GM12878 (cell line): ENCODE data around the gene TUFM. TPM values are rescaled to one million over a fixed set of nuclear protein-coding genes. Genes with fewer than 3 reads are reported as not detected.

ENCODE experiments used
- ATAC-seq: fragments of 200-7000 bp; cut with Tn5 transposase; 3 replicates; pipeline ENCODE4 v1.9.1; 2020; ENCODE audit warnings: mild to moderate bottlenecking, moderate library complexity
- BruUV-seq: library from RNA; stranded (reverse); fragments of 400-500 nt; replicated peaks from 2 replicates; lab custom pipeline; 2021; lab: Mats Ljungman, UMichigan
- CTCF ChIA-PET: fragments of 300-600 bp; sonication (Branson Sonifier 250); formaldehyde crosslinking; extraction: SDS; loops from one replicate; lab custom pipeline; 2021; ENCODE audit warnings: inconsistent platforms; lab: Yijun Ruan, JAX
- POLR2A ChIA-PET: fragments of 350-600 bp; formaldehyde crosslinking; extraction: SDS; loops from one replicate; lab custom pipeline; 2021; ENCODE audit warnings: inconsistent platforms; lab: Charles Lee
- RAD21 ChIA-PET: fragments of 300-600 bp; sonication (Branson Sonifier 250); formaldehyde crosslinking; loops from one replicate; lab custom pipeline; 2023; ENCODE audit warnings: antibody characterized with exemption; ENCODE audit not compliant: unreplicated experiment; lab: Charles Lee
- SMC1A ChIA-PET: fragments of 300-600 bp; sonication (Branson Sonifier 250); formaldehyde crosslinking; loops from one replicate; lab custom pipeline; 2023; ENCODE audit not compliant: unreplicated experiment, uncharacterized antibody; lab: Charles Lee
- DNase-seq: peaks from one replicate; pipeline ENCODE4 v3.0.0-alpha.2; 2011; ENCODE audit warnings: low read depth, low spot score
- FAIRE-seq: peaks from 3 replicates; lab custom pipeline; 2011; peaks lifted over from hg19 to GRCh38; lab: Jason Lieb, UNC
- H2AFZ ChIP-seq: 2 replicates; pipeline ENCODE4 v1.6.0; 2011; ENCODE audit warnings: low read depth, low read length, control low read depth; ENCODE audit not compliant: control insufficient read depth
- H3K27ac ChIP-seq: 2 replicates; pipeline ENCODE4 v1.5.1; 2011; ENCODE audit warnings: control low read depth; ENCODE audit not compliant: control insufficient read depth, insufficient read depth
- H3K27me3 ChIP-seq, 2 experiments: replicated peaks in 1 of 2; 2 replicates each; pipeline versions ENCODE4 v1.6.0 to v1.6.1; 2011; ENCODE audit warnings: low read length in 1 of 2; ENCODE audit not compliant: control insufficient read depth in 2 of 2, insufficient read depth in 2 of 2
- H3K36me3 ChIP-seq, 2 experiments: 2 replicates each; pipeline ENCODE4 v1.5.1; 2011; ENCODE audit warnings: low read length in 1 of 2; ENCODE audit not compliant: control insufficient read depth in 2 of 2, insufficient read depth in 2 of 2
- H3K4me1 ChIP-seq: 2 replicates; pipeline ENCODE4 v1.6.1; 2011; ENCODE audit warnings: mild to moderate bottlenecking, low read length, moderate library complexity, mixed read lengths; ENCODE audit not compliant: control insufficient read depth, insufficient read depth
- H3K4me2 ChIP-seq: 2 replicates; pipeline ENCODE4 v1.6.0; 2011; ENCODE audit warnings: control low read depth; ENCODE audit not compliant: control insufficient read depth, insufficient read depth
- H3K4me3 ChIP-seq: fragments of 200-600 bp; sonication (generic); 2 replicates; pipeline ENCODE4 v1.5.1; 2016
- H3K79me2 ChIP-seq: 2 replicates; pipeline ENCODE4 v1.6.0; 2011; ENCODE audit warnings: low read length; ENCODE audit not compliant: control insufficient read depth, insufficient read depth
- H3K9ac ChIP-seq: 2 replicates; pipeline ENCODE4 v1.8.0; 2011; ENCODE audit warnings: low read length, control low read depth, mixed read lengths; ENCODE audit not compliant: control insufficient read depth, insufficient read depth
- H3K9me3 ChIP-seq: replicated peaks from 3 replicates; pipeline ENCODE4 v1.5.1; 2011; ENCODE audit warnings: mild to moderate bottlenecking, low read length; ENCODE audit not compliant: control insufficient read depth, insufficient read depth
- H4K20me1 ChIP-seq: 2 replicates; pipeline ENCODE4 v1.6.0; 2011; ENCODE audit not compliant: control insufficient read depth, insufficient read depth
- GATAD2B ChIP-seq: fragments of 450-650 bp; conservative IDR thresholded peaks from 2 replicates; pipeline ENCODE4 v1.6.1; 2017; ENCODE audit warnings: low read depth, mild to moderate bottlenecking, moderate library complexity
- POLR2A ChIP-seq: IDR thresholded peaks from 2 replicates; pipeline ENCODE4 v1.6.1; 2011; ENCODE audit warnings: low read depth, mild to moderate bottlenecking, low read length
- WGBS: methylation state at CpG from one replicate; pipeline ENCODE4 v1.1.6; 2016; ENCODE audit warnings: low lambda C conversion rate; ENCODE audit not compliant: insufficient replicate concordance, insufficient coverage; ENCODE audit errors: missing lambda C conversion rate; 5-methylcytosine and 5-hydroxymethylcytosine counted together
- in situ Hi-C: fragments of 300-500 bp; cut with MboI; formaldehyde crosslinking; loops from 9 replicates; pipeline ENCODE4 v1.14.3; 2018; ENCODE audit warnings: mixed read lengths
- intact Hi-C: fragments of 100-400 bp; cut with micrococcal nuclease; formaldehyde crosslinking; loops from one replicate; pipeline ENCODE4 v1.14.2; 2022; ENCODE audit not compliant: unreplicated experiment
- polyA plus RNA-seq, 11 experiments: library from polyadenylated mRNA; depleted of rRNA in 4 of 11; unstranded in 6 of 11; stranded (reverse) in 5 of 11; fragments of >200 nt; fragmentation: Nextera tagmentation in 4 of 11; fragmentation: Illumina TruSeq in 1 of 11; extraction: Ambion mirVana in 4 of 11; extraction: Trizol in 1 of 11; gene quantifications; 1 replicate in 1 of 11; 2 replicates in 10 of 11; pipeline versions ENCODE4 v1.2.1 to v1.2.3, GENCODE V29; 2011 to 2016; ENCODE audit warnings: inconsistent platforms in 2 of 11, missing spikeins in 2 of 11, low read depth in 1 of 11
- total RNA-seq, 4 experiments: library from RNA; depleted of rRNA in 3 of 4; stranded (reverse); fragments of >200 nt in 3 of 4; fragmentation: Illumina TruSeq in 1 of 4; extraction: Trizol in 1 of 4; gene quantifications; 2 replicates each; pipeline versions ENCODE4 v1.2.1 to v1.2.3, GENCODE V29; 2013 to 2021
- TF ChIP-seq, protein P1 (sequence below): fragments of 450-650 bp; IDR thresholded peaks from 2 replicates; pipeline ENCODE4 v1.6.1; 2016; ENCODE audit warnings: mild to moderate bottlenecking, moderate library complexity, borderline replicate concordance

Gene TUFM
- total and polyA plus RNA-seq, 10 of the 15 experiments (the other 5 are each of a cell fraction or from before 2014, with no cell fraction given): 23.4 to 354 (median 182) TPM

DNA sequence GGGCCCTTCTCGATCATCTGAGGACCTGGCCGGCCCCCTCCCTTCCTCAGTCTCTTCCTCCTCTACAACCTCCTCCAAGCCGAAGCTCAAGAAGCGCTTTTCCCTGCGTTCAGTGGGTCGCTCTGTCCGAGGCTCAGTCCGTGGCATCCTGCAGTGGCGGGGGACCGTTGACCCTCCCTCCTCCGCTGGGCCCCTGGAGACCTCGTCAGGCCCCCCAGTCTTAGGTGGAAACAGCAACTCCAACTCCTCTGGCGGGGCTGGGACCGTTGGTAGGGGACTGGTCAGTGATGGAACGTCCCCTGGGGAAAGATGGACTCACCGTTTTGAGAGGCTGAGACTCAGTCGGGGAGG, 20.3 kb upstream of the TUFM start:
- ChIA-PET CTCF (no interaction called here), SMC1A (no interaction called here), POLR2A (no interaction called here), RAD21 (no interaction called here)
- no peak overlapping the region for H3K9ac ChIP-seq
- ATAC-seq (no peak), FAIRE-seq (no peak), DNase-seq (no peak)
- peaks cover 10% of the 10 kb centered on the region for H3K4me1 ChIP-seq
- no TSS peak for BruUV-seq
- intact Hi-C loops (no loop called here), in situ Hi-C loops (no loop called here)
- H4K20me1 ChIP-seq: no peaks in the 10 kb centered on the region
- no peaks in the 10 kb centered on the region for H3K27me3 ChIP-seq
- H3K36me3 ChIP-seq: peaks cover 13 to 18% of the 10 kb centered on the region in 2 experiments
- 89% methylated on average over 17 of the region's 17 CpGs for WGBS
- H3K27ac ChIP-seq: no peak overlapping the region
- H3K79me2 ChIP-seq: peaks cover 33% of the 10 kb centered on the region
- no peak overlapping the region for H3K4me2 ChIP-seq
- no peak overlapping the region for H2AFZ ChIP-seq
- TF ChIP-seq, protein P1, sequence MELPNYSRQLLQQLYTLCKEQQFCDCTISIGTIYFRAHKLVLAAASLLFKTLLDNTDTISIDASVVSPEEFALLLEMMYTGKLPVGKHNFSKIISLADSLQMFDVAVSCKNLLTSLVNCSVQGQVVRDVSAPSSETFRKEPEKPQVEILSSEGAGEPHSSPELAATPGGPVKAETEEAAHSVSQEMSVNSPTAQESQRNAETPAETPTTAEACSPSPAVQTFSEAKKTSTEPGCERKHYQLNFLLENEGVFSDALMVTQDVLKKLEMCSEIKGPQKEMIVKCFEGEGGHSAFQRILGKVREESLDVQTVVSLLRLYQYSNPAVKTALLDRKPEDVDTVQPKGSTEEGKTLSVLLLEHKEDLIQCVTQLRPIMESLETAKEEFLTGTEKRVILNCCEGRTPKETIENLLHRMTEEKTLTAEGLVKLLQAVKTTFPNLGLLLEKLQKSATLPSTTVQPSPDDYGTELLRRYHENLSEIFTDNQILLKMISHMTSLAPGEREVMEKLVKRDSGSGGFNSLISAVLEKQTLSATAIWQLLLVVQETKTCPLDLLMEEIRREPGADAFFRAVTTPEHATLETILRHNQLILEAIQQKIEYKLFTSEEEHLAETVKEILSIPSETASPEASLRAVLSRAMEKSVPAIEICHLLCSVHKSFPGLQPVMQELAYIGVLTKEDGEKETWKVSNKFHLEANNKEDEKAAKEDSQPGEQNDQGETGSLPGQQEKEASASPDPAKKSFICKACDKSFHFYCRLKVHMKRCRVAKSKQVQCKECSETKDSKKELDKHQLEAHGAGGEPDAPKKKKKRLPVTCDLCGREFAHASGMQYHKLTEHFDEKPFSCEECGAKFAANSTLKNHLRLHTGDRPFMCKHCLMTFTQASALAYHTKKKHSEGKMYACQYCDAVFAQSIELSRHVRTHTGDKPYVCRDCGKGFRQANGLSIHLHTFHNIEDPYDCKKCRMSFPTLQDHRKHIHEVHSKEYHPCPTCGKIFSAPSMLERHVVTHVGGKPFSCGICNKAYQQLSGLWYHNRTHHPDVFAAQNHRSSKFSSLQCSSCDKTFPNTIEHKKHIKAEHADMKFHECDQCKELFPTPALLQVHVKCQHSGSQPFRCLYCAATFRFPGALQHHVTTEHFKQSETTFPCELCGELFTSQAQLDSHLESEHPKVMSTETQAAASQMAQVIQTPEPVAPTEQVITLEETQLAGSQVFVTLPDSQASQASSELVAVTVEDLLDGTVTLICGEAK: no peak
- TF ChIP-seq GATAD2B (no peak), POLR2A (0 out of 2 replicates have a peak, but pooled peaks have one; percentile 28)
- H3K4me3 ChIP-seq: no peak overlapping the region
- H3K9me3 ChIP-seq: no peaks in the 10 kb centered on the region
